ENCODE measurements around the gene ZBTB25. TPM values are rescaled to one million over a fixed set of nuclear protein-coding genes. Genes with fewer than 3 reads are reported as not detected.
"Not testable (repeated sequence)": the region's sequence is repeated elsewhere in the genome, so short reads cannot be mapped to it uniquely, and the experiment has no call there.

Gene ZBTB25
- total RNA-seq, 2 donors from 2014 or later: 7.9 to 10.6 TPM

DNA sequence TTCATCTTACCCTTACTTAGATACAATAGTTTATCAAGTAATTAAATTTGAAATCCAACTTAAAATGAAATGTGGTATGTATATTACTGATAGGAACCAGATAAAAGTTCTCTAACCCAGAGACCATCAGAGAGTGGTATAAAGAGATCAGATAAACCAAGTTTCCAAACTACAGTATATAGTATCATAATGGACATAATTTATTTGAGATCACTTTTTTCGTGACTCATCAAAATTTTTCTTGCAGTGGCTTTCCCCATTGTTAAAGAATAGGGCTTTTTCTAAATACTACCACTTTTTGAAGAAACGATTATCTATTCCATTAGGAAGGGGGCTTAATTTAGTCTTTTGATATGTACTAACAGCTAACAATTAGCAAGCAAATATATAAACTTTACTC, 21.7 kb upstream of the ZBTB25 start:
- 90 to 100% methylated on average over 2 of the region's 2 CpGs for WGBS, 2 donors
- no peak for TF ChIP-seq POLR2A (IDR thresholded peaks at IDR 0.05)
- TF ChIP-seq, protein P1, sequence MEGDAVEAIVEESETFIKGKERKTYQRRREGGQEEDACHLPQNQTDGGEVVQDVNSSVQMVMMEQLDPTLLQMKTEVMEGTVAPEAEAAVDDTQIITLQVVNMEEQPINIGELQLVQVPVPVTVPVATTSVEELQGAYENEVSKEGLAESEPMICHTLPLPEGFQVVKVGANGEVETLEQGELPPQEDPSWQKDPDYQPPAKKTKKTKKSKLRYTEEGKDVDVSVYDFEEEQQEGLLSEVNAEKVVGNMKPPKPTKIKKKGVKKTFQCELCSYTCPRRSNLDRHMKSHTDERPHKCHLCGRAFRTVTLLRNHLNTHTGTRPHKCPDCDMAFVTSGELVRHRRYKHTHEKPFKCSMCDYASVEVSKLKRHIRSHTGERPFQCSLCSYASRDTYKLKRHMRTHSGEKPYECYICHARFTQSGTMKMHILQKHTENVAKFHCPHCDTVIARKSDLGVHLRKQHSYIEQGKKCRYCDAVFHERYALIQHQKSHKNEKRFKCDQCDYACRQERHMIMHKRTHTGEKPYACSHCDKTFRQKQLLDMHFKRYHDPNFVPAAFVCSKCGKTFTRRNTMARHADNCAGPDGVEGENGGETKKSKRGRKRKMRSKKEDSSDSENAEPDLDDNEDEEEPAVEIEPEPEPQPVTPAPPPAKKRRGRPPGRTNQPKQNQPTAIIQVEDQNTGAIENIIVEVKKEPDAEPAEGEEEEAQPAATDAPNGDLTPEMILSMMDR (IDR thresholded peaks at IDR 0.05): no peak
- ATAC-seq: no peak
- intact Hi-C loops (cut with DNase I): no loop called here
- no peak for DNase-seq
- H3K4me3 ChIP-seq: no peak overlapping the region
- H3K9me3 ChIP-seq: no peaks in the 10 kb centered on the region
- H3K36me3 ChIP-seq (replicated peaks in 1 of 2; ENCODE audit: insufficient read depth in 1 of 2, low read depth in 2 of 2): peaks cover 0 to 18% of the 10 kb centered on the region in 2 donors
- H3K27ac ChIP-seq: no peak overlapping the region
- H3K27me3 ChIP-seq: no peaks in the 10 kb centered on the region
- no peaks in the 10 kb centered on the region for H3K4me1 ChIP-seq

DNA sequence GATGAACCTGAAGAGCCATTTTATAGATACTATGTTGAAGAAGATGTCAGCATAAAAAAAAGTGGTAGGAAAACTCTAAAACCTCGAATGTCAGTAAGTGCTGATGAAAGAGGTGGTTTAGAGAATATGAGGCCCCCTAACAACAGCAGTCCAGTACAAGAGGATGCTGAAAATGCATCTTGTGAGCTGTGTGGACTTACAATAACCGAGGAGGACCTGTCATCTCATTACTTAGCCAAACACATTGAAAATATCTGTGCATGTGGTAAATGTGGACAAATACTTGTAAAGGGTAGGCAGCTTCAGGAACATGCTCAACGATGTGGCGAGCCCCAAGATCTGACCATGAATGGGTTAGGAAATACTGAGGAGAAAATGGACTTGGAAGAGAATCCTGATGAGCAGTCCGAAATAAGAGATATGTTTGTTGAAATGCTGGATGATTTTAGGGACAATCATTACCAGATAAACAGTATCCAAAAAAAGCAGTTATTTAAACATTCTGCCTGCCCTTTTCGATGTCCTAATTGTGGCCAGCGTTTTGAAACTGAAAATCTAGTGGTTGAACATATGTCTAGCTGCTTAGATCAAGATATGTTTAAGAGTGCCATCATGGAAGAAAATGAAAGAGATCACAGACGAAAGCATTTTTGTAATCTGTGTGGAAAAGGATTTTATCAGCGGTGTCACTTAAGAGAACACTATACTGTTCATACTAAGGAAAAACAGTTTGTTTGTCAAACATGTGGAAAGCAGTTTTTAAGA, 19.1 kb upstream of the ZBTB25 start:
- no peak for TF ChIP-seq POLR2A (IDR thresholded peaks at IDR 0.05)
- TF ChIP-seq, protein P1 (IDR thresholded peaks at IDR 0.05): no peak
- H3K9me3 ChIP-seq: no peaks in the 10 kb centered on the region
- DNase-seq (no peak), ATAC-seq (no peak)
- no peak overlapping the region for H3K4me3 ChIP-seq
- no peaks in the 10 kb centered on the region for H3K27me3 ChIP-seq
- WGBS, 2 donors: 77 to 83% methylated on average over 9 of the region's 9 CpGs
- no peaks in the 10 kb centered on the region for H3K4me1 ChIP-seq
- intact Hi-C loops (cut with DNase I): no loop called here
- H3K27ac ChIP-seq: no peak overlapping the region
- peaks cover 0 to 18% of the 10 kb centered on the region in 2 donors for H3K36me3 ChIP-seq (replicated peaks in 1 of 2; ENCODE audit: insufficient read depth in 1 of 2, low read depth in 2 of 2)

DNA sequence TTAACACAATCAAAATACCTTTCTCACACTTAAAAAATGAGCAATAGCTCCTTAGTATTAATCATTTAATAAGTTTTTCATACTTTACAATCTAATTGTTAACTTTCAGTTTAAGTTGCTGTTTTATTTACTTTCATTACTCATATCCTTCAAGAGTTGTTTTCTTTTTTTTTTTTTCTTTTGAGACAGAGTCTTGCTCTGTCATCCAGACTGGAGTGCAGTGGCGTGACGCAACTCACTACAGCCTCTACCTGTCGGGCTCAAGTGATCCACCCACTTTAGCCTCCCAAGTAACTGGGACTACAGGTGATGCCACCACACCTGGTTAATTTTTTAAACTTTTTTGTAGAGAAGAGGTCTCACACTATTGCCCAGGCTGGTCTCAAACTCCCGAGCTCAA, 17.1 kb upstream of the ZBTB25 start:
- no peak for ATAC-seq
- Histone ChIP-seq H3K36me3 (replicated peaks in 1 of 2; ENCODE audit: insufficient read depth in 1 of 2, low read depth in 2 of 2) (peaks cover 0 to 18% of the 10 kb centered on the region in 2 donors), H3K9me3 (no peaks in the 10 kb centered on the region), H3K4me3 (no peak overlapping the region), H3K27me3 (no peaks in the 10 kb centered on the region), H3K4me1 (no peaks in the 10 kb centered on the region), H3K27ac (no peak overlapping the region)
- intact Hi-C loops (cut with DNase I): no loop called here
- TF ChIP-seq POLR2A (IDR thresholded peaks at IDR 0.05): no peak
- TF ChIP-seq, protein P1 (IDR thresholded peaks at IDR 0.05): no peak
- 93 to 94% methylated on average over 4 of the region's 4 CpGs for WGBS, 2 donors
- no peak for DNase-seq

DNA sequence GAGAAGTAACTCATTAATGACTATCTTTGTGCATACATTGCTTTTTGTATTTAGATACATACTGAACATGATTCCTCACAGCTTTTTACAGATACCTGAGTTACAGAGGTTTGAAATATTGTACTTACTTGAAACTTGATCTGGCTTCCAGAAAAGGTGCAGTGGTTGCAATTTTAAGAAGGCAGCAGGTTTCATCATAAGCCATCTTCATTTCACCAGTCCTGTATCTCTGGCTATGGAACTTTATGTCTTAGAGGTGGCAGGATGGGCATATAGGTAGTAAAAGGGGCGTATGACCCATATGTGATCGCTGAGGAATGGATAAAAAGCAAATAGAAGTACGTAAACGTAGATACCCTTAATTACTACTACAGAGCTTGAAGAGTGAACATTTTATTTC, 14.6 kb upstream of the ZBTB25 start:
- WGBS, 2 donors: 54 to 72% methylated on average over 4 of the region's 4 CpGs
- peaks cover 7% of the 10 kb centered on the region for H3K4me1 ChIP-seq

DNA sequence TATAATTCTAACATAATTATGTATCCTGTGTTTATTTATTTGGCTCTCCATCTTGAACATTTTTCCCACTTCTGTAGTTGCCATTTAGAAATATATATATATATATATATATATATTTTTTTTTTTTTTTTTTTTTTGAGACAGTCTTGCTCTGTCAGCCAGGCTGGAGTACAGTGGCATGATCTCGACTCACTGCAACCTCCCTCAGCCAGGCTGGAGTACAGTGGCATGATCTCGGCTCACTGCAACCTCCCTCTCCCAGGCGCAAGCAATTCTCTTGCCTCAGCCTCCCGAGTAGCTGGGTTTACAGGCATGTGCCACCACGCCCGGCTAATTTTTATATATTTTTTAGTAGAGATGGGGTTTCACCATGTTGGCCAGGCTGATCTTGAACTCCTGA, 14.0 kb upstream of the ZBTB25 start:
- H3K27me3 ChIP-seq; ATAC-seq; H3K4me3 ChIP-seq; DNase-seq; H3K27ac ChIP-seq; intact Hi-C loops (cut with DNase I); H3K9me3 ChIP-seq; H3K4me1 ChIP-seq; H3K36me3 ChIP-seq (replicated peaks in 1 of 2; ENCODE audit: insufficient read depth in 1 of 2, low read depth in 2 of 2): not testable (repeated sequence)
- WGBS, 2 donors: 87 to 95% methylated on average over 6 of the region's 6 CpGs

More for the DNA sequence above, 14.6 kb upstream of the ZBTB25 start:
- Histone ChIP-seq H3K27me3 (no peaks in the 10 kb centered on the region), H3K4me3 (no peak overlapping the region), H3K36me3 (replicated peaks in 1 of 2; ENCODE audit: insufficient read depth in 1 of 2, low read depth in 2 of 2) (peaks cover 0 to 16% of the 10 kb centered on the region in 2 donors), H3K9me3 (no peaks in the 10 kb centered on the region), H3K27ac (no peak overlapping the region)
- ATAC-seq (no peak), DNase-seq (no peak)
- no peak for TF ChIP-seq POLR2A (IDR thresholded peaks at IDR 0.05)
- TF ChIP-seq, protein P1 (IDR thresholded peaks at IDR 0.05): no peak
- intact Hi-C loops (cut with DNase I): no loop called here
